ENCODE results near the gene RNU6-1. TPM values are rescaled to one million over a fixed set of nuclear protein-coding genes. Genes with fewer than 3 reads are reported as not detected.

RNU6-1 gene
- total and polyA plus RNA-seq, 2 experiments from 2014 or later = not detected

GRCh38 chr15:67861983-67862382, 22.1 kb upstream of the RNU6-1 start:
- Mint-ChIP-seq H3K36me3 (ENCODE audit: low read depth) (no peaks in the 10 kb centered on the region), H3K27me3 (ENCODE audit: insufficient read depth, low read depth, poor library complexity) (peaks cover 11% of the 10 kb centered on the region), H3K9me3 (no peaks in the 10 kb centered on the region), H3K27ac (no peak overlapping the region), H3K4me3 (no peak overlapping the region), H3K4me1 (peaks cover 24% of the 10 kb centered on the region; the same call in 2 of the 3 replicates)
- Histone ChIP-seq H3K9me2 (ENCODE audit: insufficient read depth) (0 out of 2 replicates have a peak, but pooled peaks cover 6% of the 10 kb centered on the region), H3K36me3 (ENCODE audit: insufficient read depth) (no peaks in the 10 kb centered on the region), H3K4me1 (ENCODE audit: insufficient read depth) (peaks cover 21% of the 10 kb centered on the region; the same call in 1 of the 2 replicates), H3K79me2 (replicated peaks; ENCODE audit: insufficient read depth) (no peaks in the 10 kb centered on the region), H3K27me3 (ENCODE audit: insufficient read depth) (peaks cover 2% of the 10 kb centered on the region; the same call in 1 of the 2 replicates), H3K4me3 (no peak overlapping the region), H2AFZ (no peak overlapping the region), H3K4me2 (no peak overlapping the region), H4K20me1 (replicated peaks; ENCODE audit: insufficient read depth) (no peaks in the 10 kb centered on the region), H3F3A (replicated peaks; ENCODE audit: low read depth) (0 out of 2 replicates have a peak, but pooled peaks cover 4% of the 10 kb centered on the region), H3K27ac (ENCODE audit: low read depth) (no peak overlapping the region)
- DNase-seq (ENCODE audit: low spot score) = no peak
- ATAC-seq = no peak
- TF ChIP-seq ETS1 (IDR thresholded peaks at IDR 0.05) (no peak), EZH2phosphoT487 (IDR thresholded peaks at IDR 0.05; ENCODE audit: unreplicated experiment) (no peak), ZNF114 (CRISPR knock-in tag; IDR thresholded peaks at IDR 0.05) (no peak), CREB1 (CRISPR knock-in tag; IDR thresholded peaks at IDR 0.05; ENCODE audit: low read depth) (no peak), ZNF331 (CRISPR knock-in tag; IDR thresholded peaks at IDR 0.05; ENCODE audit: low read depth) (no peak), POLR2AphosphoS5 (IDR thresholded peaks at IDR 0.05; ENCODE audit: low read depth) (no peak), ZNF462 (CRISPR knock-in tag; IDR thresholded peaks at IDR 0.05) (no peak), JUNB (IDR thresholded peaks at IDR 0.05; ENCODE audit: unreplicated experiment) (no peak), EZH2 (IDR thresholded peaks at IDR 0.05; ENCODE audit: low read depth, unreplicated experiment) (no peak), CTCF (conservative IDR thresholded peaks at IDR 0.05; ENCODE audit: low read depth in 2 of 2) (no peak), NANOG (IDR thresholded peaks at IDR 0.05; ENCODE audit: borderline replicate concordance) (no peak), STAT1 (IDR thresholded peaks at IDR 0.05; ENCODE audit: unreplicated experiment) (no peak)

Measured in GM23338 (cell line).